ENCODE measurements around the gene ZNF358.

DNA sequence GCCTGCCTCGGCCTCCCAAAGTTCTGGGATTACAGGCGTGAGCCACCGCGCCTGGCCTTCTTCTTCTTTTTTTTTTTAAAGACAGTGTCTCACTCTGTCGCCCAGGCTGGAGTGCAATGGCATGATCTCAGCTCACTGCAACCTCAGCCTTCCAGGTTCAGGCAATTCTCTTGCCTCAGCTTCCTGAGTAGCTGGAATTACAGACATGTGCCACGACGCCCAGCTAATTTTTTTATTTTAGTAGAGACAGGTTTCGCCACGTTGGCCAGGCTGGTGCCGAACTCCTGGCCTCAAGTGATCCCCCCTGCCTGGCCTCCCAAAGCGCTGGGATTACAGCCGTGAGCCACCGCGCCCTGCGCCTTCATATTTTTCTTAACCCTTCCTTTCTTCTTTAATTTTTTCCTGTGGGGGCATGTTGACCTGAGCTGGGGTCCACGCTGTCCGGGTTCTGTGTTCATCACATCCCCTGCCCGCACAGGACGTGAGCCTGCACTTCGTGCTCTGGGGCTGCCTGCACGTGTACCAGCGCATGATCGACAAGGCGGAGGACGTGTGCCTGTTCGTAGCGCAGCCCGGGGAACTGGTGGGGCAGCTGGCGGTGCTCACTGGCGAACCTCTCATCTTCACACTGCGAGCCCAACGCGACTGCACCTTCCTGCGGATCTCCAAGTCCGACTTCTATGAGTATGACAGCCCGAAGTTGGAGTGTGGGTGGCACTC is 33.7 kb downstream of the ZNF358 start:
- TF ChIP-seq POLR2AphosphoS5 (IDR thresholded peaks at IDR 0.05; ENCODE audit: low read depth, low read length) (no peak), POLR2A (IDR thresholded peaks at IDR 0.05; ENCODE audit: low read depth, low read length) (no peak), TAF1 (IDR thresholded peaks at IDR 0.05; ENCODE audit: low read depth, low read length) (no peak), SPI1 (IDR thresholded peaks at IDR 0.05; ENCODE audit: low read depth, low read length) (no peak), POU2F2 (IDR thresholded peaks at IDR 0.05; ENCODE audit: low read depth, low read length) (no peak), PAX5 (IDR thresholded peaks at IDR 0.05; ENCODE audit: insufficient read depth, low read length, severe bottlenecking) (no peak)
